HG02970 (cell line): ENCODE data around the gene PAFAH2.

ENCODE experiments used
- ATAC-seq: cut with Tn5 transposase; IDR thresholded peaks from one replicate; pipeline ENCODE4 v1.9.1; 2021; ENCODE audit warnings: mild to moderate bottlenecking, moderate library complexity, moderate number of reproducible peaks; ENCODE audit not compliant: unreplicated experiment, low FRiP score

Gene PAFAH2

GRCh38 chr1:26031611-26032220, 33.9 kb upstream of the PAFAH2 start:
- no peak for ATAC-seq

GRCh38 chr1:26031196-26031595, 33.3 kb upstream of the PAFAH2 start:
- no peak for ATAC-seq

GRCh38 chr1:26029864-26030481, 32.1 kb upstream of the PAFAH2 start:
- no peak for ATAC-seq

- ATAC-seq: no peak
Observed at GRCh38 chr1:26029054-26029863, 31.4 kb upstream of the PAFAH2 start.

GRCh38 chr1:26028490-26028980, 30.7 kb upstream of the PAFAH2 start:
- ATAC-seq: no peak

GRCh38 chr1:26027716-26028489, 30.0 kb upstream of the PAFAH2 start:
- no peak for ATAC-seq

GRCh38 chr1:26025517-26025916, 27.7 kb upstream of the PAFAH2 start:
- ATAC-seq: no peak

GRCh38 chr1:26025060-26025459, 27.2 kb upstream of the PAFAH2 start:
- ATAC-seq: no peak

GRCh38 chr1:26023826-26024225, 26.0 kb upstream of the PAFAH2 start:
- no peak for ATAC-seq

- no peak for ATAC-seq
Observed at GRCh38 chr1:26023009-26023408, 25.1 kb upstream of the PAFAH2 start.

- no peak for ATAC-seq
Observed at GRCh38 chr1:26022404-26022779, 24.5 kb upstream of the PAFAH2 start.

GRCh38 chr1:26021647-26022403, 24.0 kb upstream of the PAFAH2 start, which contains the start of gene EXTL1:
Gene EXTL1 (plus strand): TSS chr1:26021775. CDS start chr1:26022647, 872 bp downstream.
- no peak for ATAC-seq

GRCh38 chr1:26020941-26021646, 23.2 kb upstream of the PAFAH2 start:
- ATAC-seq: no peak

- ATAC-seq: no peak
Observed at GRCh38 chr1:26020330-26020768, 22.5 kb upstream of the PAFAH2 start.

GRCh38 chr1:26019641-26020315, 21.9 kb upstream of the PAFAH2 start:
- ATAC-seq: no peak

GRCh38 chr1:26017606-26018005, 19.7 kb upstream of the PAFAH2 start:
- ATAC-seq: no peak

- ATAC-seq: no peak
Observed at GRCh38 chr1:26016953-26017545, 19.2 kb upstream of the PAFAH2 start.

GRCh38 chr1:26016258-26016952, 18.5 kb upstream of the PAFAH2 start:
- ATAC-seq: no peak
